H1 (cell line): ENCODE data around the gene ELL. TPM values are rescaled to one million over a fixed set of nuclear protein-coding genes. Genes with fewer than 3 reads are reported as not detected.

Experiments used
- CTCF ChIA-PET: fragments of 300-600 bp; sonication (Branson Sonifier 250); formaldehyde crosslinking; loops from one replicate; lab custom pipeline; 2021; ENCODE audit not compliant: partially characterized antibody; lab: Charles Lee
- POLR2A ChIA-PET: fragments of 300-600 bp; sonication (Branson Sonifier 250); formaldehyde crosslinking; loops from one replicate; lab custom pipeline; 2021; ENCODE audit warnings: inconsistent platforms; ENCODE audit not compliant: partially characterized antibody; lab: Charles Lee
- DNase-seq, 2 experiments: peaks; one replicate each; pipeline versions ENCODE4 v3.0.0 to v3.0.0-alpha.2; 2010 to 2022; ENCODE audit warnings: low spot score in 2 of 2, low read depth in 1 of 2, mixed read lengths in 1 of 2
- FAIRE-seq: peaks from 2 replicates; lab custom pipeline; 2011; peaks lifted over from hg19 to GRCh38; lab: Jason Lieb, UNC
- H2AFZ ChIP-seq: 2 replicates; pipeline ENCODE4 v1.8.1; 2012; ENCODE audit warnings: low read length, inconsistent platforms
- H2AK5ac ChIP-seq: 2 replicates; pipeline ENCODE4 v1.6.1; 2013; ENCODE audit warnings: low read depth, low read length
- H2BK120ac ChIP-seq: replicated peaks from 2 replicates; pipeline ENCODE3; 2013; ENCODE audit warnings: low read depth, low read length, inconsistent platforms
- H2BK12ac ChIP-seq: 2 replicates; pipeline ENCODE4 v1.6.1; 2013; ENCODE audit warnings: low read depth, low read length
- H2BK15ac ChIP-seq: 2 replicates; pipeline ENCODE4 v1.6.1; 2013; ENCODE audit warnings: low read length
- H2BK20ac ChIP-seq: 2 replicates; pipeline ENCODE4 v1.6.1; 2013; ENCODE audit warnings: low read length
- H2BK5ac ChIP-seq: 2 replicates; pipeline ENCODE4 v1.6.1; 2013; ENCODE audit warnings: low read depth, low read length
- H3K14ac ChIP-seq: 2 replicates; pipeline ENCODE4 v1.6.1; 2013; ENCODE audit warnings: inconsistent platforms; ENCODE audit not compliant: insufficient read length
- H3K18ac ChIP-seq: 2 replicates; pipeline ENCODE4 v1.6.1; 2013; ENCODE audit warnings: low read length; ENCODE audit errors: extremely low read depth
- H3K23ac ChIP-seq: 2 replicates; pipeline ENCODE4 v1.6.1; 2013; ENCODE audit warnings: inconsistent platforms; ENCODE audit not compliant: insufficient read length
- H3K23me2 ChIP-seq: 2 replicates; pipeline ENCODE4 v1.6.1; 2013; ENCODE audit warnings: low read depth, low read length
- H3K27ac ChIP-seq: 2 replicates; pipeline ENCODE4 v1.6.1; 2011; ENCODE audit warnings: low read depth, low read length, inconsistent platforms
- H3K27me3 ChIP-seq, 4 experiments: replicated peaks in 1 of 4; 1 replicate in 1 of 4; 2 replicates in 3 of 4; pipeline versions ENCODE4 v1.6.1 to v1.8.1; 2011 to 2013; ENCODE audit warnings: low read length in 3 of 4, mild to moderate bottlenecking in 3 of 4, inconsistent platforms in 2 of 4, mixed read lengths in 2 of 4, moderate library complexity in 1 of 4; ENCODE audit not compliant: control insufficient read depth in 3 of 4, insufficient read depth in 3 of 4; ENCODE audit errors: extremely low read depth in 1 of 4
- H3K36me3 ChIP-seq, 4 experiments: 2 replicates each; pipeline versions ENCODE4 v1.6.1 to v1.8.1; 2011 to 2013; ENCODE audit warnings: mild to moderate bottlenecking in 4 of 4, low read length in 3 of 4, moderate library complexity in 2 of 4, control low read depth in 1 of 4, inconsistent platforms in 1 of 4; ENCODE audit not compliant: insufficient read depth in 4 of 4, control insufficient read depth in 2 of 4
- H3K4ac ChIP-seq: replicated peaks from 2 replicates; pipeline ENCODE3; 2013; ENCODE audit warnings: low read length, low read depth, mixed read lengths, inconsistent platforms; ENCODE audit not compliant: insufficient read length
- H3K4me1 ChIP-seq, 4 experiments: replicated peaks in 1 of 4; 1 replicate in 1 of 4; 2 replicates in 3 of 4; pipeline versions ENCODE4 v1.6.1 to v1.8.1; 2011 to 2013; ENCODE audit warnings: low read length in 3 of 4, inconsistent platforms in 2 of 4, mixed read lengths in 1 of 4; ENCODE audit not compliant: insufficient read depth in 4 of 4, control insufficient read depth in 3 of 4
- H3K4me2 ChIP-seq, 2 experiments: 2 replicates each; pipeline versions ENCODE4 v1.6.1 to v1.8.1; 2011 to 2013; ENCODE audit warnings: low read depth in 2 of 2, low read length in 2 of 2, control low read depth in 1 of 2, inconsistent platforms in 1 of 2, mild to moderate bottlenecking in 1 of 2; ENCODE audit not compliant: insufficient read depth in 1 of 2
- H3K4me3 ChIP-seq, 4 experiments: fragments of 200-600, 300-600 bp in 1 of 4; sonication (generic), shearing (Covaris generic), sonication (Bioruptor Twin) in 1 of 4; 2 replicates each; pipeline versions ENCODE4 v1.5.1 to v1.8.1; 2011 to 2016; ENCODE audit warnings: low read length in 4 of 4, low read depth in 3 of 4, control low read depth in 2 of 4, inconsistent platforms in 2 of 4, mild to moderate bottlenecking in 2 of 4, mixed read lengths in 1 of 4, moderate library complexity in 1 of 4; ENCODE audit not compliant: insufficient read depth in 2 of 4; ENCODE audit errors: extremely low read depth in 1 of 4
- H3K56ac ChIP-seq: replicated peaks from 2 replicates; pipeline ENCODE3; 2013; ENCODE audit warnings: low read depth, mild to moderate bottlenecking, mixed read lengths, low read length, inconsistent platforms; ENCODE audit not compliant: insufficient read length
- H3K79me1 ChIP-seq: 2 replicates; pipeline ENCODE4 v1.6.1; 2013; ENCODE audit warnings: low read depth, low read length, control low read depth
- H3K79me2 ChIP-seq, 2 experiments: 2 replicates each; pipeline versions ENCODE4 v1.6.1 to v1.8.1; 2012 to 2013; ENCODE audit warnings: low read length in 2 of 2, mild to moderate bottlenecking in 2 of 2, inconsistent platforms in 1 of 2; ENCODE audit not compliant: insufficient read depth in 2 of 2, control insufficient read depth in 1 of 2
- H3K9ac ChIP-seq, 4 experiments: replicated peaks in 1 of 4; 1 replicate in 1 of 4; 2 replicates in 3 of 4; pipeline versions ENCODE4 v1.6.1 to v1.8.1; 2011 to 2013; ENCODE audit warnings: low read depth in 3 of 4, low read length in 3 of 4, control low read depth in 2 of 4, mild to moderate bottlenecking in 2 of 4, moderate library complexity in 2 of 4, inconsistent platforms in 1 of 4; ENCODE audit errors: extremely low read depth in 1 of 4
- H3K9me3 ChIP-seq, 2 experiments: 2 replicates each; pipeline versions ENCODE4 v1.6.1 to v1.8.1; 2012 to 2013; ENCODE audit warnings: mild to moderate bottlenecking in 2 of 2, moderate library complexity in 2 of 2, control low read depth in 1 of 2, inconsistent platforms in 1 of 2, low read depth in 1 of 2, low read length in 1 of 2, mixed read lengths in 1 of 2; ENCODE audit not compliant: insufficient read depth in 2 of 2
- H4K20me1 ChIP-seq, 2 experiments: replicated peaks in 1 of 2; 2 replicates each; pipeline versions ENCODE3 to v1.8.1; 2011 to 2013; ENCODE audit warnings: inconsistent platforms in 2 of 2, low read length in 2 of 2, mild to moderate bottlenecking in 1 of 2; ENCODE audit not compliant: insufficient read depth in 2 of 2, control insufficient read depth in 1 of 2
- H4K5ac ChIP-seq: 2 replicates; pipeline ENCODE4 v1.6.1; 2013; ENCODE audit warnings: low read length, low read depth, mixed read lengths, inconsistent platforms; ENCODE audit not compliant: insufficient read length
- H4K8ac ChIP-seq: 2 replicates; pipeline ENCODE4 v1.8.0; 2013; ENCODE audit warnings: mild to moderate bottlenecking, moderate library complexity, low read length, inconsistent platforms; ENCODE audit not compliant: insufficient read depth; ENCODE audit errors: extremely low read depth
- H4K91ac ChIP-seq: replicated peaks from 2 replicates; pipeline ENCODE3; 2013; ENCODE audit warnings: low read length, mixed read lengths, inconsistent platforms; ENCODE audit not compliant: insufficient read length
- CTBP2 ChIP-seq: IDR thresholded peaks from 2 replicates; pipeline ENCODE4 v1.7.0; 2011; ENCODE audit warnings: borderline replicate concordance, mild to moderate bottlenecking, moderate library complexity, mixed read lengths, low read length; ENCODE audit not compliant: insufficient read depth, insufficient read length
- JUND ChIP-seq: IDR thresholded peaks from 2 replicates; pipeline ENCODE4 v1.6.1; 2011; ENCODE audit warnings: mild to moderate bottlenecking, improper control_type of control experiment, low read length
- NANOG ChIP-seq: IDR thresholded peaks from 2 replicates; pipeline ENCODE4 v1.6.1; 2011; ENCODE audit warnings: low read length, low read depth, mild to moderate bottlenecking, inconsistent platforms; ENCODE audit not compliant: insufficient read depth, poor library complexity, severe bottlenecking
- RFX5 ChIP-seq: IDR thresholded peaks from 2 replicates; pipeline ENCODE4 v1.6.1; 2011; ENCODE audit warnings: low read depth, low read length, improper control_type of control experiment, borderline replicate concordance
- RNF2 ChIP-seq: fragments of 200-900, 300-1000 bp; sonication (generic); IDR thresholded peaks from 2 replicates; pipeline ENCODE4 v1.7.1; 2016; ENCODE audit warnings: borderline replicate concordance, low read depth, mild to moderate bottlenecking, antibody characterized with exemption, low read length; ENCODE audit not compliant: poor library complexity, severe bottlenecking; ENCODE audit errors: missing control alignments
- SP4 ChIP-seq: IDR thresholded peaks from 2 replicates; pipeline ENCODE4 v1.6.1; 2012; ENCODE audit warnings: low read length, inconsistent platforms
- TBP ChIP-seq: IDR thresholded peaks from 2 replicates; pipeline ENCODE4 v1.6.1; 2011; ENCODE audit warnings: low read depth, low read length, improper control_type of control experiment
- YY1 ChIP-seq: IDR thresholded peaks from 2 replicates; pipeline ENCODE4 v1.6.1; 2011; ENCODE audit warnings: low read depth, mild to moderate bottlenecking, low read length
- WGBS, 2 experiments: shearing (Covaris generic) in 1 of 2; methylation state at CpG; one replicate each; pipeline versions ENCODE4 v1.1.6 to v1.1.7; 2013 to 2015; ENCODE audit warnings: low lambda C conversion rate in 2 of 2, mixed read lengths in 2 of 2, inconsistent platforms in 1 of 2, low coverage in 1 of 2, missing lambda C conversion rate in 1 of 2; ENCODE audit not compliant: insufficient replicate concordance in 2 of 2, insufficient coverage in 1 of 2, insufficient read length in 1 of 2; ENCODE audit errors: extremely low coverage in 1 of 2, missing lambda C conversion rate in 1 of 2; 5-methylcytosine and 5-hydroxymethylcytosine counted together
- polyA plus RNA-seq, 7 experiments: library from polyadenylated mRNA; depleted of rRNA in 3 of 7; stranded (reverse) in 5 of 7; unstranded in 2 of 7; fragments of >200 nt in 5 of 7; fragments of 200-250 nt in 2 of 7; gene quantifications; 1 replicate in 5 of 7; 2 replicates in 1 of 7; 4 replicates in 1 of 7; pipeline versions ENCODE4 v1.2.1 to v1.2.3, GENCODE V29; 2011 to 2013; ENCODE audit warnings: missing spikeins in 2 of 7, mixed read lengths in 2 of 7
- total RNA-seq: library from RNA; stranded (reverse); fragmentation: NEBNext Ultra II Directional; extraction: Animal tissue kit (Norgen Biotek cat#: 25700); gene quantifications from 2 replicates; pipeline ENCODE4 v1.2.1, GENCODE V29; 2021
- TF ChIP-seq, protein P1 (sequence below): IDR thresholded peaks from 2 replicates; pipeline ENCODE4 v1.6.1; 2011; ENCODE audit warnings: low read depth, mild to moderate bottlenecking, low read length; ENCODE audit not compliant: insufficient read depth

ELL gene
- total and polyA plus RNA-seq, 2 of the 8 experiments (the other 6 are each of a cell fraction or from before 2014, with no cell fraction given), result 5.2 to 10.5 TPM

- Histone ChIP-seq H3K4ac (no peak overlapping the region), H3K4me2 (peak overlapping the region in 1 of 2 experiments; percentile 51; a peak in 1 of 4 replicates), H2AFZ (no peak overlapping the region), H2AK5ac (peak overlapping the region; percentile 86; the same call in 1 of the 2 replicates), H2BK5ac (no peak overlapping the region; the same call in 1 of the 2 replicates), H2BK120ac (no peak overlapping the region), H3K79me1 (no peaks in the 10 kb centered on the region; the same call in 1 of the 2 replicates), H4K5ac (no peak overlapping the region), H3K4me1 (peaks cover 0 to 46% (median 28%) of the 10 kb centered on the region in 4 experiments; a peak in 6 of 7 replicates), H3K27ac (no peak overlapping the region), H2BK15ac (no peak overlapping the region), H3K79me2 (no peaks in the 10 kb centered on the region), H3K23ac (no peak overlapping the region), H3K56ac (no peak overlapping the region), H3K4me3 (no peak overlapping the region), H3K14ac (no peak overlapping the region), H2BK20ac (peak overlapping the region; percentile 18; the same call in 1 of the 2 replicates), H3K27me3 (no peaks in the 10 kb centered on the region; a peak in 1 of 7 replicates), H4K91ac (peak overlapping the region; percentile 65), H3K23me2 (peaks cover 10% of the 10 kb centered on the region; the same call in 1 of the 2 replicates), H3K18ac (no peak overlapping the region; the same call in none of the 2 replicates), H4K8ac (no peak overlapping the region), H2BK12ac (peak overlapping the region; percentile 63; the same call in 1 of the 2 replicates), H3K36me3 (peaks cover 2 to 13% (median 7%) of the 10 kb centered on the region in 4 experiments; a peak in 4 of 8 replicates), H3K9ac (no peak overlapping the region), H3K9me3 (no peaks in the 10 kb centered on the region), H4K20me1 (peaks cover 0 to 17% of the 10 kb centered on the region in 2 experiments)
- no peak for FAIRE-seq
- 75% methylated on average over 19 of the region's 34 CpGs; no CpG with 5 or more reads in 1 of the 2 experiments for WGBS, 2 experiments
- POLR2A ChIA-PET, result interaction anchor here (0.6 to 6.7 kb wide), 7 partner anchors 7 to 484 kb away, joined by 3 to 65 read pairs (median 6); partner anchors contain the start of genes JUND and SSBP4
- DNase-seq, result no peak
- CTCF ChIA-PET, result interaction anchor here (0.6 to 1.4 kb wide), 4 partner anchors 12 to 415 kb away, joined by 3 to 4 read pairs (median 4); partner anchors contain the start of gene SSBP4
- TF ChIP-seq CTBP2 (no peak), YY1 (no peak), NANOG (no peak), JUND (no peak), TBP (no peak), RNF2 (no peak), RFX5 (no peak), SP4 (no peak)
- TF ChIP-seq, protein P1, sequence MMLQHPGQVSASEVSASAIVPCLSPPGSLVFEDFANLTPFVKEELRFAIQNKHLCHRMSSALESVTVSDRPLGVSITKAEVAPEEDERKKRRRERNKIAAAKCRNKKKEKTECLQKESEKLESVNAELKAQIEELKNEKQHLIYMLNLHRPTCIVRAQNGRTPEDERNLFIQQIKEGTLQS, result no peak
These were observed 90.3 kb downstream of the ELL start for GRCh38 chr19:18431351-18432197.
